GM18519 (cell line): ENCODE data around the gene PPP2R5C.

Experiments used
- ATAC-seq: cut with Tn5 transposase; IDR thresholded peaks from one replicate; pipeline ENCODE4 v1.9.1; 2021; ENCODE audit warnings: mild to moderate bottlenecking, moderate library complexity; ENCODE audit not compliant: unreplicated experiment, low FRiP score

The PPP2R5C gene

DNA sequence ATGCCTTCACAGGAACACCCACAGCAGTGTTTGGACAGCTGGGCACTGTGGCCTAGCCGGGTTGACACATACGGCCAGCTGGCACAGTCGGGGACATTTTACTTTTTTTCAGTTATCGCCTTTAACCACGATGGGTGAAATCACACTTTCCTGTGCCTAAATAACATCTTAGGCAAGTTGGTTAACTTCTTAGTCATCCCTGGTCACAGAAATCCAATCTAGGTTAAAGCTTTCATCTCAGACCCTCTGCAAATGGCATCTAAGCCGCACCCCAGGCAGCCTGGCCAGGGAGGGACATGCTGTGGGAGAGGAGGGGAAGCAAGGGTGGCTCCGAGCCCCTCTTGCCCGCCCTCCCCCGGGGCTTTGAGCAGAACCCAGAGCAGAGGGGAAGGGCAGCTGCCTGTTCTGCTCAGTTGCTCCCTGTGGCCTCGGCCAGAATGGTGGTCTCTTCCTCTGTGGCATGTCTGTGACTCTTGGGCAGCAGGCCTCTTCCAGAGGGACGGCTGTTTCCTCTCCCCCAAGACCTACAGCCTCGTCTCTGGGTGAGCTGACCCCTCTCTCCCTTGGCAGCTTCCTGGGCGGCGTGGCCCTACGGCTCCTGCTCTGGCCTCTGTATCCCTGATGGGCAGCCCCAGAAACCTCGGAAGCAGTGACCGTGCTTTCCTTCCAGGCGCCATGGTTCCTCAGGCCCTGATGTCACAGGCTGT, 117.5 kb downstream of the PPP2R5C start:
- ATAC-seq: no peak

DNA sequence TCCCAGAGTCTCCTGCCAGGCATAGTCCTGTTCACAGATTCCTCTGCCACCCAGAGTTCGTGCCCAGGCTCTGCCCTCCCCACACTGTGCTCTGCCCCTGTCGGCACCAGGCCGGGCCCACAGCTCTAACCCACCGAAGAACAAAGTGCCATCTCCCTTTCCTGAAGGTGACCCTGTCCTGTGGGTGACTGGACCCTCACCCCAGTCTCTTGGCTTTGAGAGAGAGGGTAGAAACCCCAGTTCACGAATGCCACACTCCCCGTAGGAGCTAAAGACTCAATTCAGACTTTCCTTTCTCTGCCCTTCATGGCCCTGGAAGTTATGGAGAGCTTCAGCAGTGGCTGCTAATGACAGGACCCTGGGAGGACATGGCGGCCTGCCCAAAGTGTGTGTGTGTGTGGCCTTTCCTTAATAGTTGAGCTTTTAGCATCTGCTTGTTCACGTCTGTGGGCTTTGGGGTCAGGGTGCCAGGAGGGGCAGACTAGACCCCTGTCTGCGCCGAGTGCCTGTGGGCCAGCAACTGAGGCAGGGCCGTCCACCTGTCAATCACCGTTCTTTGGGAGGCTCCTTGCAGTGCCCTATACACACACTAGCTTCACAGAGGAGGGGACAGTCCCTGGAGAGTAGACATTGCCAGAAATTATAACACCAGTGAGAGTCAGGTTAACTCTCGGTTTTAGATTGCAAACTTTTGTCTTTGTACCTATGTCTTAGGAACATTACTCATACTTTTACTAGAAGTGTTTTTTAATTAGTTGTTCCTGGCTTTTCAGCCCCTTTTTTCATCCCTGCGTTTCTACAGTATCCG, 118.2 kb downstream of the PPP2R5C start:
- ATAC-seq: no peak

DNA sequence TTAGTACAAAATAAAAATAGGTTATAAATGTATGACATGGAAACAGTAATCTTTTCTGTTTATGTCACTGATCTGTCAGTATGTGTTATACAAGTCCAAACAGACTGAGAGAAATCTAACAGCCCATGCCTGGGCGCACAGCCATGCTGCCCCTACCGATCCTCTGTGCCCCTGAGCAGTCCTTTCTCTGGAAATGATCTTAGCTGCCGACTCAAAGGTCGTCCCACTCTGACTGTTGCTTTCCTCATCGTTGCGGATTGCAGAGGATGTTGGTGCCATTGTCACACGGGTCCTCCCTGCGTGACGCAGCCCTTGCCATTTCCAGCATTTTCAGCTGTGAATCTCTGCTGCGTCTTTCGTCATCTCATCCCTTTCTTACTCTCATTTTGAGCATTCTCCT, 119.9 kb downstream of the PPP2R5C start:
- ATAC-seq: no peak

DNA sequence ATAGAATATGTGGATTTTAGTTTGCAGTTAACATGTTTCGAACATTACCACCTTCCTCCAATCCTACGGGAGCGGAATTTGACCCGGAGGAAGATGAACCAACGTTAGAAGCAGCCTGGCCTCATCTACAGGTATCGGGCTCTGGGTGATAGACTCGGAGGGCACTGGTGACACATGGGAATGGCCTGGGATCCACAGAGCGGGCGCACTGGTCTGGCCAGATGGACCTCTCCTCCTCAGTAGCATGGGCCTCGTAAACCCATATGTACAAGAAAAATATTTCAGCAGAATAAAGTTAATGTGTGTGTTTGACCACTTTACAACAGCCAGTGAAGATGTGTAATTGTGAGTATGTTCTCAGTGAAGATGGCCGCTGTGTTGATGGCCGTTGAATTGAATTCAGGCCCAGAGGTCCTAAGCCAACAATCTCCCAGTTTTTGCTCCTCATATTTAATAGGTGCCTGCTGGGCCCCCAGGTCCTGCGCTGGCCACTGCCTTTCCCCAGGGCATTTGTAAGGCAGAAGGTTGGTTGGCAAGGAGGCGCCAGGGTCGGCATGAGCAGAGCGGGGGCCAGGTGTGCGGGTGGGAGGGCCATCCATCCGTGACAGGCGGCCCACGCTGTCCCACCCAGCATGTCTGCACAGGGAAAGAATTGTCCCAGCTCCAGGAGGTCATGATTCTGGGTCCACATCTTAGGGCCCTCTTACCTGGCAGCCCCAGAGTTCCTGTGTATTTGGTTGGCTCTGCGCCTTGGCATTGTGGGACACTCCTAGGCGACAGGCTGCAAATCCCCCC, 120.8 kb downstream of the PPP2R5C start:
- no peak for ATAC-seq

DNA sequence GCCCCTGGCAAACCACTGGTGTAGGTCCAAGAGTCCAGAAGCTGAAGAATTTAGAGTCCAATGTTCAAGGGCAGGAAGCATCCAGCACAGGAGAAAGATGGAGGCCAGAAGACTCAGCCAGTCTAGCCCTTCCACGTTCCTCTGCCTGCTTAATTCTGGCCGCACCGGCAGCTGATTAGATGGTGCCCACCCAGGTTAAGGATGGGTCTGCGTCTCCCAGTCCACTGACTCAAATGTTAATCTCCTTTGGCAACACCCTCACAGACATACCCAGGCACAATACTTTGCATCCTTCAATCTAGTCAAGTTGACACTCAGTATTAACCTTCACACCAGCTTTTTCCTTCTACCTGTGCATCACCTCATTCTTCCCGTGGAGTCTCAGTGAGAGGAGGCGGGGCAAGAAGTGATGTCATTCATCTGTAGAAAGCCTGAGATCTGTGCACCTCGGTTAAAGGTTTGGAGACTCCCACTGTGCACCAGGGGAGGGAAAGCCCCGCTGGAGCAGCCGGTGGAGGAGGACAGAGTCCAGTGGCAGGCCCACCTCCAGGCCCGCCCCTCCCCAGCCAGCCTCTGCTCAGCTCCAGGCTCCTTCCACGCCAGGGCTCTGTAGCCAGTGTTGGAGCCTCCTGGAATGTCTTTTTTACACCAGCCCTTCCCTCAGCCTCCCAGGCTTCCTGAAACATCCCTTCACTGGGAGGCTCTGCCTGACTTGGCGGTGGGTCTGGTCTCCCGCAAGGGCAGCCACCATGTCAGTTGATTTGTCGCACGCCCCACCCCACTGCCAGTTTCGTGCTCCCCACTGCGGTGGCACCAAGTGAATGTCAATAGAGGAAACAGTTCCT, 122.8 kb downstream of the PPP2R5C start:
- ATAC-seq: no peak

DNA sequence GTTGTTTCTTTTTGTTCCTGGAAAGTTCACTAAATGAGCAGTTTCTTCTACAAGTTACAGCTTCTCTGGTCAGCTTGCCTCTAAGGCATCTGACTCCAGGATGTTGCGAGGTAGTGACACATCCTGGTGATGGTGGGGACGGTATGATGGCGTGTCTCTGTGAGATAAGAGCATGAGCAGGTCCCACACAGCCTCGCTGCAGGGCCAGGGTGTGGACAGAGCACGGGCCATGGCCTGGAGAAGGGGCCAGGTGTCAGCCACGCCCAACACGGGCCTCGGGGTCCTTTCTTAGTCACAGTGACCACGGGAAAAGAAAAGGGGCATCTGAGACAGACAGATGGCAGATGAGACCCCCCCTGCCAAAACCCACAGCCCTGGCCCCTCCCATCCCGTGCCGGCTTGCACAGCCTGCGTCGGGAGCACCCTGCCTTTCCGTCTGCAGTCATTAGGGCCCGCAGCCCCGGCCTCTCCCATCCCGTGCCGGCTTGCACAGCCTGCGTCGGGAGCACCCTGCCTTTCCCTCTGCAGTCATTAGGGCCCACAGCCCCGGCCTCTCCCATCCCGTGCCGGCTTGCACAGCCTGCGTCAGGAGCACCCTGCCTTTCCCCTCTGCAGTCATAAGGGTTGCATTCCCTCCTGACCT, 123.5 kb downstream of the PPP2R5C start:
- ATAC-seq: no peak

DNA sequence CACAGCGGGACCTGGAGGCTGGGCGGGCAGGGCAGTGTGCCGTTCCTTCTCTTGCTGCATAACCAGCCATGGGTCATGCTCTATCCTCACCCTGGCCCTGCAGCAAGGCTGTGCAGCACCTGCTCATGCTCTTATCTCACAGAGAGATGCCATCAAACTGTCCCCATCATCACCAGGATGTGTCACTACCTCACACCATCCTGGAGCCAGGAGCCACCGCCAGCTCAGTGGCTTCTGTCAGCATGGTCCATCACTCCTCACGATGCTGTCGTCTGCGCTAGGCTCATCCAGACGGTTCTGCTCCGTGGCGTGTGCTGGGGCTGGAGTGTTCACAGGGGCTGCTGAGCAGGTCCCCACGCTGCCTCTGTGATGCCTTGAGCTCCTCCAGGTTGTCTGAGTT, 125.7 kb downstream of the PPP2R5C start:
- ATAC-seq: no peak

DNA sequence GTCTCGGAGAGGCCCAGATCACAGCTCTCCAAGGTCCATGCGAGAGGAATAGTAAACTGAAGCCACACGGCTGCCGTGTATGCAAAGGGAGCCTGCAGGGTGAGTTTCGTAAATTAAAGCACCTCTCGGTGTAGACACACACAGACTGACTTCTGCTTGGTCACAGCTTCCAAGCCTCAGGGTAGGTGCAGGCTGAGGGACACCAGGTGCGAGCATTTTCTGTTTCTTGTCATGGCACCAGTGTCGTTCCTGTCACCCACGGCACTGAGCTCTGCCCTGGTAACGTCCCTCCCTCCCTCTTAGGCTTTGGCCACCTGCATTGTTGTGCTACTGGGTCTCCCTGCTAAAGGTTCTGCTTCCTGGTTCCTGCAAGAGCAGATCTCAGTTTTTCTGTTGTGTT, 126.7 kb downstream of the PPP2R5C start:
- ATAC-seq: no peak

DNA sequence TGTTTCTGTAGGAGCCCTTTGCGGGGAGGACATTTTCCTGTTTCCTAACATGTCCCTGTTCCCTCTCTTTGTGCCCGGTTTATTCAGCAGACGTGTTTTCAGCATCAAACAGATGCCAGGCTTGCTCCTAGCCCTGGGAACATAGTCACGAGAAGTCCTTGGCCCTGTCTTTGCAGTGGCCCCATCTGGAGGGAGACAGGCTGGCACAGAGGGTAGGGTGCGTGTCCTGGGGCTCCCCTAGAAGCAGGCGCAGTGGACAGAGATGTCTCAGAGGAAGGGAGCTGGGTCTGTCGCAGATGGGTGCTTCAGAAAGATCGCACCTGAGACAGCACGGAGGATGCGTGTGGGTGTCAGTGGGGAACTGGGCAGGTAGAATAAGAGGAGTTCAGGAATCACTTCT, 127.9 kb downstream of the PPP2R5C start:
- ATAC-seq: no peak

DNA sequence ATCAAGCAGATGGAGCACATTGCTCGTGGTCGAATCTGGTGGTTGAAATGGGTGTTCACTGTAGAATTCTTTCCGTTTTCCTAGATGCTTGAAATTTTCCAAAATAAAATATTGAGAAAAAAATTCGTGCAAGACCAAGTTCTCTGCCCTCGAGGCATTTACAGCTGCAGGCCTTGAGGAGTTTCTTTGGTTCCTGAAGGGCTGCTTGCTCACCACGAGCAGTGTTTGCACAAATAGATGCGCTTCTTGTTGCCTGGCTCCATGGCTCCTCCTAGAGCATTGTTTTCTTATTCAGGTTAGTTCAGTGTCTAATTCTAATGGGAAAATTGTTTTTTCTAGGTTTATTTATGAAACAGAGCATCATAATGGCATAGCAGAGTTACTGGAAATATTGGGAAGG, 128.4 kb downstream of the PPP2R5C start:
- no peak for ATAC-seq

DNA sequence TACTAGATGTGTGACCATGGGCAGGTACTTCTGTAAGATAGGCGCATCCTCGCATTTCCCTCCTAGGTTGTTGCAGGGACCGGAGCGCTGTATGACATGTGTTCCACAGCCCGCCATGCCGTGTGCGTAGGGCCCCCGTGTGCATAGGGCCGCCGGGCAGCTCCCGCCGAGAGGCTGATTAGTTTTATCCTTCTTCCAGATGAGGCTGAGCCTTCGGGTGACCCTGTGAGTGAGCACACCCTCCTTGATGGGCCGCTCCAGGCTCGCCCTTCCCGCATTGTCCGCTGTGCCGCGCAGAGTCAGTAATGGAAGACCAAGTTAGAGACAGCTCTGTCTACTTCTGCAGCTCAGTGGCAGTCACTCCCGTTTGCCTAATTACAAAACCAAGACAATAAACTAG, 130.0 kb downstream of the PPP2R5C start:
- ATAC-seq: no peak

DNA sequence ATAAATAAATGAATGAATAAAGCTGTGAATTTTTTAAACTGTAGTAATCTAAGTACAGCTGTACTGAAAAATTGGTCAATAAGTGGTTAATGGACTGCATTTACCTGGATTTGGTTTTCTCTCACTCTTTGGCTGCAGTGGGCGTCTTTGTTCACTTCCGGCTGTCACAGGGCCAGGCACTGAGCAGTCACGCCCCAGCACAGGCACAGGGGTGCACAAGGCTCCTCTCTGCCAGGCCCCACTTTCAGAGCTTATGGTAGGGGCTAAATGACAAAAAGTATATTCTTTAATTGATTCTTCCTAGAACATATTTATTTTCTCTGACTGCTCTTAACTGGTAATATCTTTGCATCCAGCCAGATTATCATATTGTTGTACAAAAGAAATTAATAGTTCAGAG, 132.2 kb downstream of the PPP2R5C start:
- no peak for ATAC-seq

DNA sequence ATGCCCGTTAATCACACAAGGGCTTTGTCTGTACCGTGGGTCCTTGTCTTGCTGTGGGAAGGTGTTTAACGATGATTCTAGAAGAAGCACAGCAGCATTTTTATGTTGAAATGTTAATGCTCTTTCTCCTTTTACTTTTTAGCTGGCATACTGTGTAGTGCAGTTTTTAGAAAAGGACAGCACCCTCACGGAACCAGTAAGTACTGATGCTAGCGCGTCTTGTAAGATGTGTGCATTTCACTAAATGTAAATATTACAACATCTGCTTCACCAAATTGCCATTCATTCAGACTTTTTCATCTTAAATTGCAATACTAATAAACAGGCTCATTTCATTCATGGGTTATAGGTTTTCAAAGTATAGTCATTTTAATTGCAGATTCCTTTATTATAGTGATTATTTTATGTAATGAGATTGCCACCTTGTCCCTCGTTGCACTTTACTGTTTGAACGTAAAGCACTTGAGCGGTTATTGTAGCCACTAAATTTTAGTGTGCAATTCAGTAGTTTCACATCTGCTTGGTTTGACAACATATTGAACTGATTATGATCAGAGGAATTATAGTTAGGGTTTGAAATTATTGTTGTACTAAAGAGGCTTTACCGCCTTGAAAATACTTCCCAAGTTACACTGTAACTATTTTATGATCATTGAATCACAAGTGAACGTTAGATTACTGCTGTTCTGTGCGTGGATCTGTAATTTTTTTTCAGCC, 133.0 kb downstream of the PPP2R5C start:
- no peak for ATAC-seq

DNA sequence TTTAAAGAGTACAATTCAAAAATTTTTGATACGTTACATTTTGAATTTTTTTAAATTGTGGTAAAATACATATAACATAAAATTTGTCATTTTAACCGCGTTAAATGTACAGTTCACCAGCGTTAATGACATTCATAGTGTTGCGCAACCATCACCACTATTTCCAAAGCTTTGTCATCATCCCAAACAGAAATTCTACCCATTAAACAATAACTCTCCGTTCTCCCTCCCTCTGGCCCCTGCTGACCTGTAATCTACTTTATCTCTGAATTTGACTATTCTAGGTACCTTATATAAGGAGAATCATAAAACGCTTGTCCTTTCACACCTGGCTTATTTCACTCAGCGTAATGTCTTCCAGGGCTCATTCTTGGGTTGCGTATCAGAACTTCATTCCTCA, 133.7 kb downstream of the PPP2R5C start:
- no peak for ATAC-seq

DNA sequence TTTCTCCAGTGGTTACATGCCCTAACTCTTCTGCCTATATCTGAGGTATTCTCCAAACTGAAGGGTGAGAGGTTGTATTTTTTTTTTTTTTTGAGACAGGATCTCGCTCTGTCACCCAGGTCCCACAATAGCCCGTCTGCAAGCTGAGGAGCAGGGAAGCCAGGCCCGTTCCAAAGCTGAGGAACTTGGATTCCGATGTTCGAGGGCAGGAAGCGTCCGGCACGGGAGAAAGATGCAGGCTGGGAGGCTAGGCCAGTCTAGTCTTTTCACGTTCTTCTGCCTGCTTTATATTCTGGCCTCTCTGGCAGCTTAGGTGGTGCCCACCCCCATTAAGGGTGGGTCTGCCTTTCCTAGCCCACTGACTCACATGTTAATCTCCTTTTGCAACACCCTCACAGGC, 135.8 kb downstream of the PPP2R5C start:
- no peak for ATAC-seq

DNA sequence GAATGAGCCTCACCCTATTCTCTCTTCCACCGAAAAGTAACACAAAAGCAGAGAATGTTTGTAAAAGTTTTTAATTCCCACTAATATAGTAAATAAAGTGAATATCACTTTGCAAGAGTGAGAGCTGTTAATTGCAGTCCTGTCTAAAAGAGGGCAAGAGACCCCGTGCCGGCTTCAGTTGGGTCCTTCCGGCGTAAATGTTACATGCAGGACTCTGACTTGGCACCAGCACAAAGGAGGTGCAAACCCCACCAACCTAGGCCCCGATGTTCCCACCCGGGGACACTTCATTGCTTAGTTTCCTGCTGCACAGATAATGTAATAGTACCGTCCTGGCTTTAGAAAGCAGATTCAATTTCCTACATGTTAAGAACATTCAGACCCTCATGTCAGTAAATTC, 136.9 kb downstream of the PPP2R5C start:
- ATAC-seq: no peak

DNA sequence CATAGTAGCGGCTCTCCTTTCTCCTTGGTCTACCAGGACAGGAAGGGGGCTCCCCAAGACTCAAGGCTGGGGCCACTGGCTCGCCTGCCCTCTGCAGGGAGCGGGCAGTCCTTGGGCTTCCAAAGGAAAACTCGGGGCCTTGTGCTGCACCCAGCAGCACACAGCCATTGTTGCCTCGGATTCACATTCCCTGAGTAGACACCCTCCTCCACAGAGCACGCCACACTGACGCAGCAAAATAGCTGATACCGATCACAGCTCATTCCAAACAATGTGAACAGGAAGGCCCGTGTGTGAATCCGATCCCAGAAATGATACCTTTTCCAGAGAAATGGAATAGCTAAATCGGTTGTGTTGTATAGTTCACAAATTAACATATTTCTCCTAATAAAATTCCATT, 137.8 kb downstream of the PPP2R5C start:
- ATAC-seq: no peak

DNA sequence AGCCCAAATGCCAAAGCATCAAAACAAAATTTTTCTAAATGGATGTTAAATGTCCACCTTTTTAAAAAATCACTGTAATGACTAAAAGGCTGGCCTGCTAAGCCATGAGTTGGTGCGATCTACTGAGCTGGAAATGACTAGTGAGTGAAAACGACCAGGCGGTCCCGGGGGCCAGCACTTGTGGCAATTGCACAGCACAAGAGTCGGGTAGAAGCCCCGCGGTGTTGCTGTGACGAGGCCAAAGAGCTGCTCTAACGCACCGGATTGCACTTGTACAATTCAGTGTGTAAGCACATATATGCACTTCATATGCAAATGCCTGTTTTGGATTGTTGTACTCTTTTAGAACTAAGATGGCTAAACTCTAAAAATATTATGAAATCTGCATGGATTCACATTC, 138.7 kb downstream of the PPP2R5C start:
- no peak for ATAC-seq

DNA sequence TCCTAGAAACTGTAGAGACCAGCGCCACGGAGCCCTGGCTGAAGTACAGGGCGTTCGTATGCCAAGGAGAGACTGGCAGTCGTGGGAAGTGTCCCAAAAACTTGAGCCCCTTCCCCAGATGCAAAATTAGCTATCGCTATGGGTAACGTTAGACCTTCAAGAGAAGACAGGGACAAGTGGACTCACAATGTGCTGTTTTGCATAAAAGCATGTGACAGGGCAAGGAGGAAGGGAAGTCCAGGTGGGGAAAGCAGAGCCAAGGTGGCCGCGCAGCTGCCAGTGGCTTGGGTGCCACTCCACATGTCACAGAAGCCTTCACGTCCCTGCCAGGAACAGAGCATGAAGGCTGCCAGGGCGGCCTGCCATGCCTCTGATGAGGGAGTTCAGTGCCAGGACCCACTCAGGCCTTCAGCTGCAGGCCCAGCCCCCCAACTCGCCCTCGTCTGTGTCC, 141.6 kb downstream of the PPP2R5C start:
- ATAC-seq: no peak
